Esophagus muscularis mucosa (tissue), 4 donors: ENCODE measurements around the gene AGBL1. TPM values are rescaled to one million over a fixed set of nuclear protein-coding genes. Genes with fewer than 3 reads are reported as not detected.
A peak's percentile ranks its signal among the peaks of the same experiment; 100 is the strongest.

Experiments
- DNase-seq: peaks from one replicate; pipeline ENCODE4 v3.0.0-alpha.2; 2017; ENCODE audit errors: extremely low spot score
- H3K27ac ChIP-seq, 4 donors: fragments of 200-600 bp; sonication (generic); replicated peaks in 1 of 4; 1 replicate in 3 of 4; 2 replicates in 1 of 4; pipeline ENCODE4 v1.5.1; 2016 to 2019; ENCODE audit warnings: mild to moderate bottlenecking in 1 of 4
- H3K27me3 ChIP-seq, 4 donors: fragments of 200-600 bp; sonication (generic); one replicate each; pipeline versions ENCODE4 v1.5.1 to v1.6.0; 2016 to 2019
- H3K36me3 ChIP-seq, 4 donors: fragments of 200-600 bp; sonication (generic); one replicate each; pipeline ENCODE4 v1.5.1; 2016 to 2019
- H3K4me1 ChIP-seq, 4 donors: fragments of 200-600 bp; sonication (generic); one replicate each; pipeline ENCODE4 v1.5.1; 2016 to 2019
- H3K4me3 ChIP-seq, 4 donors: fragments of 200-600 bp; sonication (generic); 1 replicate in 2 of 4; 2 replicates in 2 of 4; pipeline ENCODE4 v1.5.1; 2016 to 2019; ENCODE audit warnings: mild to moderate bottlenecking in 4 of 4, moderate library complexity in 1 of 4
- H3K9me3 ChIP-seq, 4 donors: fragments of 200-600 bp; sonication (generic); 1 replicate in 3 of 4; 2 replicates in 1 of 4; pipeline ENCODE4 v1.5.1; 2016 to 2019
- CTCF ChIP-seq, 3 experiments: fragments of 200-600 bp in 2 of 3; fragments of 450-650 bp in 1 of 3; sonication (generic) in 2 of 3; IDR thresholded peaks; one replicate each; pipeline ENCODE4 v1.5.1; 2017 to 2019; ENCODE audit warnings: antibody characterized with exemption in 3 of 3, mild to moderate bottlenecking in 2 of 3, moderate library complexity in 1 of 3
- EP300 ChIP-seq: sonication (generic); formaldehyde crosslinking; IDR thresholded peaks from one replicate; pipeline ENCODE4 v1.6.1; 2017; ENCODE audit warnings: antibody characterized with exemption
- POLR2A ChIP-seq: fragments of 450-650 bp; IDR thresholded peaks from one replicate; pipeline ENCODE4 v1.6.1; 2017; ENCODE audit warnings: antibody characterized with exemption, moderate library complexity, mild to moderate bottlenecking, low read depth
- POLR2AphosphoS5 ChIP-seq, 2 donors: sonication (generic); formaldehyde crosslinking; IDR thresholded peaks; one replicate each; pipeline ENCODE4 v1.6.1; 2017; ENCODE audit warnings: antibody characterized with exemption in 2 of 2
- WGBS: methylation state at CpG from one replicate; pipeline ENCODE4 v1.1.5; 2018; 5-methylcytosine and 5-hydroxymethylcytosine counted together
- intact Hi-C: fragments of 100-400 bp; cut with DNase I; formaldehyde crosslinking; loops from one replicate; pipeline ENCODE4 v1.15.1; 2023
- total RNA-seq, 4 donors: library from RNA; depleted of rRNA; stranded (reverse); fragments of >200 nt; gene quantifications; one replicate each; pipeline versions ENCODE4 v1.1.0 to v1.2.1, GENCODE V29; 2016

Gene AGBL1
- total RNA-seq, 4 donors from 2014 or later, result 0.06 TPM; not detected in 3

- peak; percentile 64 for DNase-seq
- 83% methylated on average over 1 of the region's 1 CpG for WGBS
- no peak overlapping the region for H3K27ac ChIP-seq
- H3K4me1 ChIP-seq, result no peaks in the 10 kb centered on the region
- no peak overlapping the region for H3K4me3 ChIP-seq
- H3K36me3 ChIP-seq, result no peaks in the 10 kb centered on the region
- peaks cover 0 to 6% (median 0%) of the 10 kb centered on the region in 4 donors for H3K27me3 ChIP-seq
- H3K9me3 ChIP-seq, result no peaks in the 10 kb centered on the region
- TF ChIP-seq EP300, result no peak
- no peak for TF ChIP-seq POLR2A
- TF ChIP-seq CTCF (IDR thresholded peaks at IDR 0.05), result no peak
- TF ChIP-seq POLR2AphosphoS5 (IDR thresholded peaks at IDR 0.05), result no peak
- intact Hi-C loops, result no loop called here
Measured at GRCh38 chr15:86073281-86073680, 6.4 kb upstream of the AGBL1 start.

- intact Hi-C loops, result no loop called here
- Histone ChIP-seq H3K27me3 (peaks cover 0 to 26% (median 0%) of the 10 kb centered on the region in 4 donors), H3K36me3 (no peaks in the 10 kb centered on the region), H3K4me3 (no peak overlapping the region), H3K27ac (no peak overlapping the region), H3K9me3 (no peaks in the 10 kb centered on the region), H3K4me1 (no peaks in the 10 kb centered on the region)
- peak; percentile 77 for DNase-seq
- TF ChIP-seq CTCF (IDR thresholded peaks at IDR 0.05), result no peak
- TF ChIP-seq EP300, result no peak
- no peak for TF ChIP-seq POLR2A
- TF ChIP-seq POLR2AphosphoS5 (IDR thresholded peaks at IDR 0.05), result no peak
- 53% methylated on average over 3 of the region's 3 CpGs for WGBS
Measured at GRCh38 chr15:86076468-86076867, 3.2 kb upstream of the AGBL1 start.

- Histone ChIP-seq H3K4me3 (no peak overlapping the region), H3K9me3 (no peaks in the 10 kb centered on the region), H3K27ac (no peak overlapping the region), H3K36me3 (no peaks in the 10 kb centered on the region), H3K4me1 (no peaks in the 10 kb centered on the region), H3K27me3 (peaks cover 0 to 26% (median 0%) of the 10 kb centered on the region in 4 donors)
- intact Hi-C loops, result no loop called here
- WGBS, result 39% methylated on average over 2 of the region's 2 CpGs
- TF ChIP-seq CTCF (IDR thresholded peaks at IDR 0.05), result no peak
- TF ChIP-seq POLR2A, result no peak
- TF ChIP-seq EP300, result no peak
- no peak for TF ChIP-seq POLR2AphosphoS5 (IDR thresholded peaks at IDR 0.05)
- peak; percentile 64 for DNase-seq
Measured at GRCh38 chr15:86077070-86077469, 2.6 kb upstream of the AGBL1 start.

GRCh38 chr15:86080302-86080701, 631 bp downstream of the AGBL1 start:
- peaks cover 0 to 10% (median 3%) of the 10 kb centered on the region in 4 donors for H3K4me1 ChIP-seq
- peaks cover 0 to 26% (median 0%) of the 10 kb centered on the region in 4 donors for H3K27me3 ChIP-seq
- H3K9me3 ChIP-seq, result no peaks in the 10 kb centered on the region
- 57% methylated on average over 1 of the region's 1 CpG for WGBS
- H3K36me3 ChIP-seq, result no peaks in the 10 kb centered on the region
- H3K27ac ChIP-seq, result no peak overlapping the region
- intact Hi-C loops, result no loop called here
- H3K4me3 ChIP-seq, result no peak overlapping the region
- DNase-seq, result peak; percentile 77
- TF ChIP-seq CTCF (IDR thresholded peaks at IDR 0.05), result no peak
- TF ChIP-seq EP300, result no peak
